ENCODE data around the gene ADH4. TPM values are rescaled to one million over a fixed set of nuclear protein-coding genes. Genes with fewer than 3 reads are reported as not detected.

Gene ADH4
- total RNA-seq, 2 donors from 2014 or later: 0.82 to 1.5 TPM

DNA sequence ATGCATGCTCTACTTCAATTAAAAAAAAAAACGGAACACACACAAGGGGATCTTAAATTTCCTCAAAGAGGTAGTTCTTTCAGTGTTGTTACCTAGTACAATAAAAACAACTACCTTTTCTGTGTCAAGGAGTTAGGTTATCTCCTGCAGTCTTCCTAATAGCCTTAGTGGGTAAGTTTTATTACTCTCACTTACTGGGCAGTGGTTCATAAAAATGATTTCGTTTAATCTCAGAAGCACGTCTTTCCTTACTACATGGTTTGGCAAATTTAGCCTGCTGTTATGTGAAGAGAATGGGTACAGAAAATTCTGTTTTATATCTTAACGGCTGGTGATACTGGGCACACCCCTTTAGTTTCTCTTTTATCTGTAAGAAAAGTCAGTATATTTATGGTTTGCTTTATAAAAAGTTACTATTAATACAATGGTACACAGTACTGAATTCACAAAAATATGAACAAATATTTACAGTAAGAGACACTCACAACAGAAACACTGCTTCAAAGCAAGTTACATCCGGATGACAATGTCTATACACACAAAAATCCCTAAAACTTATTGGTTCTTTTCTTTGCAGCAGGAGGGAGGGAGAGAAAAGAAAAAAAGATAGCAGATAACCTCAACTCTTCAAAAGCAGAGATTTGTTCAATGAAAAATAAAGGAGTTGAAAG is 64.3 kb downstream of the ADH4 start:
- Histone ChIP-seq H3K36me3 (peaks cover 5% of the 10 kb centered on the region), H3K27ac (peak overlapping the region; percentile 3), H3K27me3 (no peaks in the 10 kb centered on the region), H3K9ac (ENCODE audit: low read depth in 2 of 2, low read length in 2 of 2) (no peak overlapping the region), H3K4me1 (peaks cover 4% of the 10 kb centered on the region), H3K9me3 (no peaks in the 10 kb centered on the region), H3K4me3 (no peak overlapping the region)
- TF ChIP-seq CTCF (IDR thresholded peaks at IDR 0.05): no peak
- intact Hi-C loops (cut with DNase I): no loop called here
- no peak for DNase-seq

DNA sequence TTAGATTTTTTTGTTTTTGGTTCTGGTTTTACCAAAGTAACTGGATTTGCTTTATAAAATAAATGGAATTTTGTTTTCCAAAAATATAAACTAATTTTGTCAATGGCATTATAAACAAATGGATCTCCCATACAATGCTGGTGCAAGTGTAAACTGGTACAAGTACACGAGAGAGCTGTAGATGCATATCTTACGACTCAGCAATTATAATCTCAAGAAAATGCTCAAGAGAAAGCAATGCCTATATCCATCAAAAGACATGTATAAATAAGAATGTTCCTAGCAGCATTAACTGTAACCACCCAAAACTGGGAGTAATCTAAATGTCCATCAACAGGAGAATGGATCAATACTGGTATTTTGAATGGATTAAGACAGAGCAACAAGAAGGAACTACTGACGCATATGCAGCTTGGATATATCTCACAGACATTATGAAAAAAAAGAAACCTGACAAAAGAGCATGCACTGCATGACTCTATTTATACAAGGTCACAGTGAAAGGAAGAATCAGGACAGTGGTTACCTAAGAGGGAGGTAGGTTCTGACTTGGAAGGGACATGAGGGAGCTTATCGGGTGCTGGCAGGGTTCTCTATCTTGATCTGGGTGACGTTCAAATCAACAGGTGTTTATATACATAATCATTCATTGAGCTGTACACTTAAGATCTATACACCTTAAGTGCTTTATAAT is 65.0 kb downstream of the ADH4 start:
- Histone ChIP-seq H3K36me3 (no peaks in the 10 kb centered on the region), H3K9me3 (no peaks in the 10 kb centered on the region), H3K27ac (peak overlapping the region; percentile 3), H3K4me3 (no peak overlapping the region), H3K9ac (ENCODE audit: low read depth in 2 of 2, low read length in 2 of 2) (no peak overlapping the region), H3K4me1 (peaks cover 4% of the 10 kb centered on the region), H3K27me3 (no peaks in the 10 kb centered on the region)
- TF ChIP-seq CTCF (IDR thresholded peaks at IDR 0.05): no peak
- no peak for DNase-seq
- intact Hi-C loops (cut with DNase I): no loop called here

GRCh38 chr4:99078336-99078735 is 65.8 kb downstream of the ADH4 start:
- no peak for DNase-seq
- Histone ChIP-seq H3K9ac (ENCODE audit: low read depth in 2 of 2, low read length in 2 of 2) (no peak overlapping the region), H3K27me3 (no peaks in the 10 kb centered on the region), H3K4me3 (no peak overlapping the region), H3K4me1 (peaks cover 4% of the 10 kb centered on the region), H3K36me3 (peaks cover 1% of the 10 kb centered on the region), H3K27ac (no peak overlapping the region), H3K9me3 (no peaks in the 10 kb centered on the region)
- TF ChIP-seq CTCF (IDR thresholded peaks at IDR 0.05): no peak
- intact Hi-C loops (cut with DNase I): no loop called here

GRCh38 chr4:99077177-99077576 is 66.9 kb downstream of the ADH4 start:
- no peak overlapping the region for H3K4me3 ChIP-seq
- H3K9ac ChIP-seq (ENCODE audit: low read depth in 2 of 2, low read length in 2 of 2): no peak overlapping the region
- no peak for TF ChIP-seq CTCF (IDR thresholded peaks at IDR 0.05)
- no peak overlapping the region for H3K27ac ChIP-seq
- intact Hi-C loops (cut with DNase I): no loop called here
- DNase-seq: no peak
- H3K9me3 ChIP-seq: no peaks in the 10 kb centered on the region
- peaks cover 4% of the 10 kb centered on the region for H3K36me3 ChIP-seq
- H3K4me1 ChIP-seq: peaks cover 4% of the 10 kb centered on the region
- H3K27me3 ChIP-seq: no peaks in the 10 kb centered on the region

GRCh38 chr4:99076292-99076976 is 67.7 kb downstream of the ADH4 start:
- Histone ChIP-seq H3K9ac (ENCODE audit: low read depth in 2 of 2, low read length in 2 of 2) (no peak overlapping the region), H3K9me3 (no peaks in the 10 kb centered on the region), H3K36me3 (peaks cover 4% of the 10 kb centered on the region), H3K4me3 (no peak overlapping the region), H3K27me3 (no peaks in the 10 kb centered on the region), H3K27ac (no peak overlapping the region), H3K4me1 (peaks cover 4% of the 10 kb centered on the region)
- TF ChIP-seq CTCF (IDR thresholded peaks at IDR 0.05): no peak
- intact Hi-C loops (cut with DNase I): no loop called here
- no peak for DNase-seq
